HG03066 (cell line): Measurements from ENCODE around the gene KRTAP9-4.
"Not testable (repeated sequence)": the region's sequence is repeated elsewhere in the genome, so short reads cannot be mapped to it uniquely, and the experiment has no call there.

Source experiments
- ATAC-seq: cut with Tn5 transposase; IDR thresholded peaks from one replicate; pipeline ENCODE4 v1.9.1; 2021; ENCODE audit warnings: low read depth; ENCODE audit not compliant: unreplicated experiment

The KRTAP9-4 gene, protein sequence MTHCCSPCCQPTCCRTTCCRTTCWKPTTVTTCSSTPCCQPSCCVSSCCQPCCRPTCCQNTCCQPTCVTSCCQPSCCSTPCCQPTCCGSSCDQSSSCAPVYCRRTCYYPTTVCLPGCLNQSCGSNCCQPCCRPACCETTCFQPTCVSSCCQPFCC

DNA sequence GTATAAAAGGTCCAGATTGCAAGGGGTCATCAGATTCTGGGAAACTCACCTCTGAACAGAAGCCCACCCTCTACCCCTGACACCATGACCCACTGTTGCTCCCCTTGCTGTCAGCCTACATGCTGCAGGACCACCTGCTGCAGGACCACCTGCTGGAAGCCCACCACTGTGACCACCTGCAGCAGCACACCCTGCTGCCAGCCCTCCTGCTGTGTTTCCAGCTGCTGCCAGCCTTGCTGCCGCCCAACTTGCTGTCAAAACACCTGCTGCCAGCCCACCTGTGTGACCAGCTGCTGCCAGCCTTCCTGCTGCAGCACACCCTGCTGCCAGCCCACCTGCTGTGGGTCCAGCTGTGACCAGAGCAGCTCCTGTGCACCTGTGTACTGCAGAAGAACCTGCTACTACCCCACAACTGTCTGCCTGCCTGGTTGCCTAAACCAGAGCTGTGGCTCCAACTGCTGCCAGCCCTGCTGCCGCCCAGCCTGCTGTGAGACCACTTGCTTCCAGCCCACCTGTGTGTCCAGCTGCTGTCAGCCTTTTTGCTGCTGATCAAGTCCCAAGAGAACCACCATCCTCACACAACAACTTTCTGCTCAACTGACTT is at the start of gene KRTAP9-4:
Gene KRTAP9-4, plus strand, starts transcription at position 51 of the 604 bp plus-strand sequence. Its CDS starts 34 bp downstream, at position 85.
- ATAC-seq: not testable (repeated sequence)

DNA sequence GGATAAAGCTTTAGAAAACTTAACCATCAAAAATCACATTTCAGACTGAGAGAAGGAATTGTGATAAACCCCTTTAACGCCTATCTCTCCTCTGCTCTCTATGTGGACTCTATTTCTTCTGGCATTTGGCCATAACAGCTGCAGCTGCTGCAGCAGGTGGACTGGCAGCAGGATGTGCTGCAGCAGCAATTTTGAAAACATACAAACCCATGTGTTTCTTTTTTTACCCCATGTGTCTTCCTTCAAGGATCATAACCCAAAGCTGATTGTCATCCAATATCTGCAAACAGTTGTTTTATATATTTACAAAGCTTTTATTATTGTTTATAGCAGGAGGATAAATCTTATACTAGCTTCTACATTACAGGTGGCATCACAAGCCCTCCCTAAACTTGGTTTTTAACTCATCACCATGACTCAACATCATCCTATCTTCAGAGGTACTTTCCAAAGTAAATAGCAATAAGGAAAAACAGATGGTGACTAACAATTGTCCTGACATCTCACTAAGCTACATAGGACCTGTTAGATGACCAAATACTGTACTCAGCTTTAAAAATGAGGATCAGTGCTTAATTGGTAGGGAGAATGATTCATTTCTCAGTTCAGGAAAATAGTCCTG is 37.5 kb upstream of the KRTAP9-4 start:
- no peak for ATAC-seq

DNA sequence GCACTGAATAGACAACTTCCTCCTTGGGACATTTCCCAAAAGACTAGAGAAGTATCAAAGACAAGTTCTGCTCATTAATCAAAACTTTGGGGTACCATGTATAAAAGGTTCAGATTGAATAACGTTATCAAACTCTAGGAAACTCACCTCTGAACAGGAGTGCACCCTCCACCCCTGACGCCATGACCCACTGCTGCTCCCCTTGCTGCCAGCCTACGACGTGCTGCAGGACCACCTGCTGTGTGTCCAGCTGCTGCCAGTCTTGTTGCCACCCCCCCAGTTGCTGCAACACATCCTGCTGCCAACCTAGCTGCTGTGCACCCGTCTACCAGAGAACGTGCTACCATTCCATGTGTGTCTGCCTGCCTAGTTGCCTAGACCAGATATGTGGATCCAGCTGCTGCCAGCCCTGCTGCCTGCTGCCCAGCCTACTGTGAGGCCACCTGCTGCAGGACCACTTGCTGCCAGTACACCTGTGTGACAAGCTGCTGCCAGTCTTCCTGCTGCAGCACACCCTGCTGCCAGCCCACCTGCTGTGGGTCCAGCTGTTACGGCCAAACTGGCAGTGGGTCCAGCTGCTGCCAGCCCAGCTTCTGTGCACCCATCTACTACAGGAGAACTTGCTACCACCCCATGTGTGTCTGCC is 36.8 kb upstream of the KRTAP9-4 start:
- no peak for ATAC-seq

DNA sequence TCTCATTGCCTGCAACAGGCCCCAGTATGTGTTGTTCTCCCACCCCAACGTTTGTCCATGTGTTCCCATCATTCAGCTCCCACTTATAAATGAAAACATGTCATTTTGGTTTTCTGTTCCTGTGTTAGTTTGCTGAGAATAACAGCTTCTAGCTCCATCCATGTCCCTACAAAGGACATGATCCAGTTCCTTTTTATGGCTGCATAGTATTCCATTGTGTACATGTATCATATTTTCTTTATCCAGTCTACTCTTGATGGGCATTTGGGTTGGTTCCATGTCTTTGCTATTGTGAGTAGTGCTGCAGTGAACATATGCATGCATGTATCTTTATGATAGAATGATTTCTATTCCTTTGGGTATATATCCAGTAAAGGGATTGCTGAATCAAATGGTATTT is 33.8 kb upstream of the KRTAP9-4 start:
- ATAC-seq: no peak

DNA sequence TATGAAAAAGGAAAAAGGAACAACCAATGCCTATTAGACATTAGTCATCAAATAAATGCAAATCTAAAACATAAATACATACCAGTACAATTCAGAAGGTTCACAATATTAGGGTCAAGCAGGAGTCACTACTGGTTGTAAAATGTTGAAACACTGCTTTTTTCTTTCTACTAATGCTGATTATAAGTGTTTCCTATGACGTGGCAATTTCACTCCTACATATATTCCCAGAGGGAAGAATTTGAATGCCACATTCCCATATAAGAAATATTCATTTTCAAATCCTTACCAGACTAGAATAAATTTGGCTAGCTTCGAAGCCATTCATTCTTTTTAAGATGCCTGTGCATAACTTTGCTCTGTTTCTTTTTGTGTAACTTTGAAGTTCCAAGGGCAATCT is 25.7 kb upstream of the KRTAP9-4 start:
- ATAC-seq: no peak

DNA sequence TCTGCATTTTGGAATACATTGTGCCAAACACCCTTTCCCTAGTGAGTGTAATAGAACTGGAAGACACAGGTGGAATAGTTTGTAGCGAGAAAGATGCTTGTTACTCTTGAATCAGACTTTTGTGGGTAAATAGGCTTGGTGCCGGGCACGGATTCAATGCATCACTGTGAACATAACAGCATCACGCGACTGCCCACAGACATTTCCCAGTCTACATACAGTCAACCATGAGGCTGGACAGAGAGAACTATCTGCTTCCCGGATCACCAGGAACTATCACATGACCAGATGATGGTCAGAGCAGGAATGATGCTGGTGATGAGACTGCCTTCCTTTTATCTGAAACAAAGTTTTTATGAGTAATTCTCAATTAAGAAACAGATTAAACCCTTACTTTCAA is 23.4 kb upstream of the KRTAP9-4 start:
- no peak for ATAC-seq

DNA sequence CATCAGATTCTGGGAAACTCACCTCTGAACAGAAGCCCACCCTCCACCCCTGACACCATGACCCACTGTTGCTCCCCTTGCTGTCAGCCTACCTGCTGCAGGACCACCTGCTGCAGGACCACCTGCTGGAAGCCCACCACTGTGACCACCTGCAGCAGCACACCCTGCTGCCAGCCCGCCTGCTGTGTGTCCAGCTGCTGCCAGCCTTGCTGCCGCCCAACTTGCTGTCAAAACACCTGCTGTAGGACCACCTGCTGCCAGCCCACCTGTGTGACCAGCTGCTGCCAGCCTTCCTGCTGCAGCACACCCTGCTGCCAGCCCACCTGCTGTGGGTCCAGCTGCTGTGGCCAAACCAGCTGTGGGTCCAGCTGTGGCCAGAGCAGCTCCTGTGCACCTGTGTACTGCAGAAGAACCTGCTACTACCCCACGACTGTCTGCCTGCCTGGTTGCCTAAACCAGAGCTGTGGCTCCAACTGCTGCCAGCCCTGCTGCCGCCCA is 22.8 kb upstream of the KRTAP9-4 start, which contains the start of gene KRTAP9-2:
Gene KRTAP9-2, plus strand, starts transcription at position 51 of the 498 bp plus-strand sequence. Its CDS starts 7 bp downstream, at position 58.
- not testable (repeated sequence) for ATAC-seq

DNA sequence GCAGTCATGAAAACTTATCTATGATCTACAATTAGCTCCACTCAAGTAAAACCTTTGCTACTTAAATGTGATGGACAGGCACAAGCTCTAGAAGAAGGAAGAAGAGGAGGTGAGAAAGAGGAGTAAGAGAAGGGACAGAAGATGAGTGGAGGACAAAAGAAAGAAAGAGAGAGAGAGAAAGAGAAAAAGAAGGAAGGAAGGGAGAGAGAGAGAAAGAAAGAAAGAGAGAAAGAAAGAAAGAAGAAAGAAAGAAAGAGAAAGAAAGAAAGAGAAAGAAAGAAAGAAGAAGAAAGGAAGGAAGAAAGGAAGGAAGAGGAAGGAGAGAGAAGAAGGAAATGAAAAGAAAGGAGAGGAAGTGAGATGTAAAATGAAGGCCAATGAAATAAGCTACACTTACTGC is 19.4 kb upstream of the KRTAP9-4 start:
- ATAC-seq: no peak

DNA sequence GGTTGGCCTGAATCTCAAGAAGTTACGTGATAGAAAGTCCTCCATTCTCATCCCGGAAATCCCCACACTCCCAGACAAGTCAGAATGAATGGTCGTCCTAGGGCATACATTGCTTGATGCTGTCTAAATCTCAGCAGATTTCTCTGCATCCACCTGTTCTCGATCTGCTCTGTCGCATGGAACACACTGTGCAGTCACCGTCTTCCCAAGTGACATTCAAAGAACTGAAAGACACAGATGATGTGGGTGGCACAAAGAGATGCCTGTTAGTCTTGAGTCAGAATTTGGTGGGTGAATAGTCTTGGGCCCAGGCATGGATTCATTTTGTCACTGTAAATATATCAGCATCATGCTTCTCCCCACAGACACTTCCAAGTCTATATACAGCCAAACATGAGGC is 17.8 kb upstream of the KRTAP9-4 start:
- ATAC-seq: no peak

DNA sequence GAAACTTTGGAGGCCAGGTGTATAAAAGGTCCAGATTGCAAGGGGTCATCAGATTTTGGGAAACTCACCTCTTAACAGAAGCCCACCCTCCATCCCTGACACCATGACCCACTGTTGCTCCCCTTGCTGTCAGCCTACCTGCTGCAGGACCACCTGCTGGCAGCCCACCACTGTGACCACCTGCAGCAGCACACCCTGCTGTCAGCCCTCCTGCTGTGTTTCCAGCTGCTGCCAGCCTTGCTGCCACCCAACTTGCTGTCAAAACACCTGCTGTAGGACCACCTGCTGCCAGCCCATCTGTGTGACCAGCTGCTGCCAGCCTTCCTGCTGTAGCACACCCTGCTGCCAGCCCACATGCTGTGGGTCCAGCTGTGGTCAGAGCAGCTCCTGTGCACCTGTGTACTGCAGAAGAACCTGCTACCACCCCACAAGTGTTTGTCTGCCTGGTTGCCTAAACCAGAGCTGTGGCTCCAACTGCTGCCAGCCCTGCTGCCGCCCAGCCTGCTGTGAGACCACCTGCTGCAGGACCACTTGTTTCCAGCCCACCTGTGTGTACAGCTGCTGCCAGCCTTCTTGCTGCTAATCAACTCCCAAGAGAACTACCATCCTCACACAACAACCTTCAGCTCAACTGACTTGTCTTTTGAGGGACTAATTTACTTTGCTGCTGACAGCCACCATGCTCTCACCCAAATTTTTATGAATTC is 16.9 kb upstream of the KRTAP9-4 start, which contains the start of gene KRTAP9-3:
Gene KRTAP9-3, plus strand, starts transcription at position 51 of the 707 bp plus-strand sequence. Its CDS starts 53 bp downstream, at position 104.
- not testable (repeated sequence) for ATAC-seq

DNA sequence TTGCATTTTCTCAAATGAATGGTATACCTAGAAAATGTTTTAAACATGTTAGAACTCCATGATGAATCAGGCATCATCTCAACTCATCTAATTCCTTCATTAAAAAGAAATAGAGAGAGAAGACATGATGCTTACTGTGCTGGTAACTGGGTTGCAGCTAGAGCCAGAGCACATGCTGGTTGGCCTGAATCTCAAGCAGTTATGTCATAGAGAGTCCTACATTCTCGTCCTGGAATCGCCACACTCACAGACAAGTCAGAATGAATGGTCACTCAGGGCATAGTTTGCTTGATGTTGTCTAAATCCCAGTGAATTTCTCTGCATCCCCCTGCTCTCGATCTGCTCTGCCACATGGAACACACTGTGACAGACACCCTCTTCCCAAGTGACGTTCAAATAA is 12.4 kb upstream of the KRTAP9-4 start:
- not testable (repeated sequence) for ATAC-seq

DNA sequence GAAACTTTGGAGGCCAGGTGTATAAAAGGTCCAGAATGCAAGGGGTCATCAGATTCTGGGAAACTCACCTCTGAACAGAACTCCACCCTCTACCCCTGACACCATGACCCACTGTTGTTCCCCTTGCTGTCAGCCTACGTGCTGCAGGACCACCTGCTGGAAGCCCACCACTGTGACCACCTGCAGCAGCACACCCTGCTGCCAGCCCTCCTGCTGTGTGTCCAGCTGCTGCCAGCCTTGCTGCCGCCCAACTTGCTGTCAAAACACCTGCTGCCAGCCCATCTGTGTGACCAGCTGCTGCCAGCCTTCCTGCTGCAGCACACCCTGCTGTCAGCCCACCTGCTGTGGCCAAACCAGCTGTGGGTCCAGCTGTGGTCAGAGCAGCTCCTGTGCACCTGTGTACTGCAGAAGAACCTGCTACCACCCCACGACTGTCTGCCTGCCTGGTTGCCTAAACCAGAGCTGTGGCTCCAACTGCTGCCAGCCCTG is 11.5 kb upstream of the KRTAP9-4 start, which contains the start of gene KRTAP9-8:
Gene KRTAP9-8, plus strand, starts transcription at position 51 of the 489 bp plus-strand sequence. Its CDS starts 53 bp downstream, at position 104.
- not testable (repeated sequence) for ATAC-seq

DNA sequence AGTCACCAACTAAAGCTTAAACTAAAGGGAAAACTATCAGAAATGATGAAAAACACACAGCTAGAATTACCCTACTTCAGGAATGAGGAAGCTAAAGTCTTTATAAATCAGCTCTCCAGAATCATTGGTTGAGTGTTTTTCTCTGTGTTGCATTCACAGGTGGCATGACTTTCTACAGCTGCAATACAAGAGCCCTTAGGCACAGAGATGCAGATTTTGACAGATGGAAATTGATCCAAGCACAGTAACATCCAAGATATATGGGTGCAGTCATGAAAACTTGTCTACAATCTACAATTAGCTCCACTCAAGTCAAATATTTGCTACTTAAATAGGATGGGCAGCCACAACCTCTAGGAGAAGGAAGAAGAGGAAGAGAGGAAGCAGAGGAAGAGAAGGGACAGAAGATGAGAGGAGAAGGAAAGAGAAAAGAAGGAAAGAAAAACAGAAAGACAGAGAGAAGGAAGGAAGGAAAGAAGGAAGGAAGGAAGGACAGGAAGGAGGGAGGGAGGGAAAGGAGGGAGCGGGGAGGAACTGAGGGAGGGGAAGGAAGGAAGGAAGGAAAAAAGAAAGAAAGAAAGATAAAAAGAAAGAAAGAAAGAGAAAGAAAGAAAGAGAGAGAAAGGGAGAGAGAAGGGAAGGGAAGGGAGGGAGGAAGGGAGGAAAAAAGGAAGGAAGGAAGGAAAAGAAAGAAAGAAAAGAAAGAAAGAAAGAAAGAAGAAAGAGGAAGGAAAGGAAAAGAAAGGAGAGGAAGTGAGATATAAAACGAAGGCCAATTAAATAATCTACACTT is 2.3 kb upstream of the KRTAP9-4 start:
- ATAC-seq: not testable (repeated sequence)

DNA sequence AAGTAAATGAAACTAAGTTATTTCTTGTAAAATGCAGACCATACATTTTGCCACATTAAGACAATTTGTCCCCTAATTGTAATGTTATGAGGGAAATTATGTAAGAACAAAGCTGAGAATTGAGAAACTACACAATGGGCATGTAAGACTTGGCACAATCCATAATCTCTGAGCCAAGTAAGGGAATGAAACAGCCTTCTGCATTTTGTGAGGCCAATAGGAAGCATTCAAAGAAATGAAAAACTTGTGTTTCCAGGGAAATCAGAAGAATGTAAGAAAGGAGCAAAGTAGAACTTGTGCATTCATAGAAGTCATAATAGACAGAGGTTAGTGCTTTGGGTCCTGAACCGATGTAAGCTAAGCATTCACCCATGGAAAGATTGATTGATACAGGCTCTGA is 1.8 kb downstream of the KRTAP9-4 start:
- ATAC-seq: no peak

DNA sequence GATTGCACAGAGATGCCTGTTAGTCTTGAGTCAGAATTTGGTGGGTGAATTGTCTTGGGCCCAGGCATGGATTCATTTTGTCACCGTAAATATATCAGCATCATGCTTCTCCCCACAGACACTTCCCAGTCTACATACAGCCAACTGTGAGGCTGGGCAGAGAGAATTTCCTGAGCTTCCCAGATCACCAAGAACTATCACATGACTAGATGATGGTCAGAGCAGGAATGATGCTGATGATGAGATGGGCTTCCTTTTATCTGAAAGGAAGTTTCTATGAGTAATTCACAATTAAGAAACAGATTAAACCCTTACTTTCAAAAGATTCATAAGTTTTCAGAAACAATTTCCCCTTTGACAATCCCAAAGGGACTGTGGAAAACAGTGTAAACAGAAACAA is 5.4 kb downstream of the KRTAP9-4 start:
- ATAC-seq: no peak

DNA sequence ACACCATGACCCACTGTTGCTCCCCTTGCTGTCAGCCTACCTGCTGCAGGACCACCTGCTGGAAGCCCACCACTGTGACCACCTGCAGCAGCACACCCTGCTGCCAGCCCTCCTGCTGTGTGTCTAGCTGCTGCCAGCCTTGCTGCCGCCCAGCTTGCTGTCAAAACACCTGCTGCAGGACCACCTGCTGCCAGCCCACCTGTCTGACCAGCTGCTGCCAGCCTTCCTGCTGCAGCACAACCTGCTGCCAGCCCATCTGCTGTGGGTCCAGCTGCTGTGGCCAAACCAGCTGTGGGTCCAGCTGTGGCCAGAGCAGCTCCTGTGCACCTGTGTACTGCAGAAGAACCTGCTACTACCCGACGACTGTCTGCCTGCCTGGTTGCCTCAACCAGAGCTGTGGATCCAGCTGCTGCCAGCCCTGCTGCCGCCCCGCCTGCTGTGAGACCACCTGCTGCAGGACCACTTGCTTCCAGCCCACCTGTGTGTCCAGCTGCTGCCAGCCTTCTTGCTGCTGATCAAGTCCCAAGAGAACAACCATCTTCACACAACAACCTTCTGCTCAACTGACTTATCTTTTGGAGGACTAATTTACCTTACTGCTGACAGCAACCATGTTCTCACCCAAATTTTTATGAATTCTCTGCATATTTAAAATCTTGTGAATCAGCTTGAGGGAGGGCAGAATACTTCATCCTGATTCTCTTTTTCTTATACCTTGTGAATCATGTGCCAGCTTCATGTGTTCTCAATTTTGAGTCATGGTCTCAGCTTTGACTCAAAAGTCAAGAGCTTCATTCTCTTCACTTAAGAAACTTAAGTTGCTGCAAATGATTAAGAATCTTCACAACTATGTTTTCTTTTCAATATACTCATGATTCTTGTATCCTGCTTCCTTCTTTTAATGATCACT is 6.1 kb downstream of the KRTAP9-4 start, which contains the start of gene KRTAP9-9:
Gene KRTAP9-9, plus strand, starts transcription at position 4 of the 910 bp plus-strand sequence.
- not testable (repeated sequence) for ATAC-seq

DNA sequence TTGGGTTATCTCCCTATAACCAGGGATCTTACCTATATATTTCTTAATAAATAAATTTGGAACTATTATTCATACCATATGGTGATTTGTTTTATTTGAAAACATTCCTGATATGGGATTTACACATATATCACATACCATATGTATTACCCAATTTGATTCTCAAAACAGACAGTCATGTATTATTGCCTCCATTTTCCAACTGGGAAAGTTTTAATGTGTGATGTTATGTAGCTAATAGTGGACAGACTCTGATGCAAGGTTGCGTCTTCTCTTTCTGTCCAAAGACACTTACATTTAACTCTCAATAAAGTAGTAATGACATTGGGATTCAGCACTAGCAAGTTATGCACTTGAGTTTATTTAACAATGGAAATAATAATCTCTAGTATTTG is 6.8 kb downstream of the KRTAP9-4 start:
- no peak for ATAC-seq

DNA sequence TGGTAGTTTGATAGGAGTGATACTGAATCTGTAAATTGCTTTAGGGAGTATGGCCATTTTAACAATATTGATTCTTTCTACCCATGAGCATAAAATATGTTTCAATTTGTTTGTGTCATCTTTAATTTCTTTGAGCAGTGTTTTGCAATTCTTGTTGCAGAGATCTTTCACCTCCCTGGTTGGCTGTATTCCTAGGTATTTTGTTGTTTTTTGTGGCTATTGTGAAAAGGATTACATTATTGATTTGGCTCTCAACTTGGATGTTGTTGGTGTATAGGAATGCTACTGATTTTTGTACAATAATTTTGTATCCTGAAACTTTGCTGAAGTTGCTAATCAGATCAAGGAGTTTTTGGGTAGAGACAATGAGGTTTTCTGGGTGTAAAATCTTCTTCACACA is 8.9 kb downstream of the KRTAP9-4 start:
- ATAC-seq: no peak
